MM.1S (cell line): ENCODE data around the gene LRRTM4.

Source experiments
- DNase-seq: peaks from one replicate; pipeline ENCODE4 v3.0.0-alpha.2; 2015
- H2AFZ ChIP-seq: fragments of 300-600 bp; sonication (generic); 2 replicates; pipeline ENCODE4 v1.6.0; 2016; ENCODE audit warnings: antibody characterized with exemption, low read length
- H3F3A ChIP-seq: fragments of 300-600 bp; sonication (generic); 2 replicates; pipeline ENCODE4 v1.6.1; 2016; ENCODE audit warnings: mild to moderate bottlenecking, antibody characterized with exemption, low read length, moderate library complexity, mixed read lengths; ENCODE audit not compliant: insufficient read depth
- H3K27ac ChIP-seq: fragments of 300-600 bp; sonication (generic); 2 replicates; pipeline ENCODE4 v1.5.1; 2016; ENCODE audit warnings: mild to moderate bottlenecking, low read length
- H3K27me3 ChIP-seq: fragments of 300-600 bp; sonication (generic); replicated peaks from 2 replicates; pipeline ENCODE4 v1.6.0; 2016; ENCODE audit warnings: low read length; ENCODE audit not compliant: insufficient read depth
- H3K36me3 ChIP-seq: fragments of 300-600 bp; sonication (generic); replicated peaks from 2 replicates; pipeline ENCODE4 v1.6.1; 2016; ENCODE audit warnings: mild to moderate bottlenecking, low read length, mixed read lengths; ENCODE audit not compliant: insufficient read depth
- H3K4me1 ChIP-seq: fragments of 300-600 bp; sonication (generic); 2 replicates; pipeline ENCODE4 v1.6.1; 2016; ENCODE audit warnings: low read length, mixed read lengths
- H3K4me2 ChIP-seq: fragments of 300-600 bp; sonication (generic); 2 replicates; pipeline ENCODE4 v1.6.0; 2016; ENCODE audit warnings: low read depth, low read length
- H3K4me3 ChIP-seq: fragments of 300-600 bp; sonication (generic); 2 replicates; pipeline ENCODE4 v1.5.1; 2016; ENCODE audit warnings: low read length, mixed read lengths
- H3K79me2 ChIP-seq: fragments of 300-600 bp; sonication (generic); 2 replicates; pipeline ENCODE4 v1.6.1; 2016; ENCODE audit warnings: mixed run types, low read length, mixed read lengths
- H3K9ac ChIP-seq: fragments of 300-600 bp; sonication (generic); 2 replicates; pipeline ENCODE4 v1.6.1; 2016; ENCODE audit warnings: low read length, mixed read lengths
- H3K9me2 ChIP-seq: fragments of 300-600 bp; sonication (generic); replicated peaks from 2 replicates; pipeline ENCODE4 v1.6.1; 2016; ENCODE audit warnings: mild to moderate bottlenecking, low read length, mixed read lengths; ENCODE audit not compliant: insufficient read depth
- H3K9me3 ChIP-seq: fragments of 300-600 bp; sonication (generic); replicated peaks from 2 replicates; pipeline ENCODE4 v1.6.1; 2016; ENCODE audit warnings: mild to moderate bottlenecking, low read length, mixed read lengths; ENCODE audit not compliant: insufficient read depth
- H4K20me1 ChIP-seq: fragments of 300-600 bp; sonication (generic); 2 replicates; pipeline ENCODE4 v1.6.1; 2016; ENCODE audit warnings: mild to moderate bottlenecking, low read length, moderate library complexity, mixed read lengths; ENCODE audit not compliant: insufficient read depth
- EZH2 ChIP-seq: fragments of 300-600 bp; sonication (generic); optimal IDR thresholded peaks from 2 replicates; pipeline ENCODE3; 2017; ENCODE audit warnings: low read depth, mild to moderate bottlenecking, antibody characterized with exemption, low read length, mixed read lengths
- EZH2phosphoT487 ChIP-seq: fragments of 300-600 bp; sonication (generic); IDR thresholded peaks from 2 replicates; pipeline ENCODE4 v1.6.1; 2018; ENCODE audit warnings: antibody characterized with exemption, low read length
- TF ChIP-seq, protein P1 (sequence below): fragments of 300-600 bp; sonication (generic); IDR thresholded peaks from 2 replicates; pipeline ENCODE4 v1.5.1; 2016; ENCODE audit warnings: antibody characterized with exemption, low read length, mixed read lengths

LRRTM4 gene

DNA sequence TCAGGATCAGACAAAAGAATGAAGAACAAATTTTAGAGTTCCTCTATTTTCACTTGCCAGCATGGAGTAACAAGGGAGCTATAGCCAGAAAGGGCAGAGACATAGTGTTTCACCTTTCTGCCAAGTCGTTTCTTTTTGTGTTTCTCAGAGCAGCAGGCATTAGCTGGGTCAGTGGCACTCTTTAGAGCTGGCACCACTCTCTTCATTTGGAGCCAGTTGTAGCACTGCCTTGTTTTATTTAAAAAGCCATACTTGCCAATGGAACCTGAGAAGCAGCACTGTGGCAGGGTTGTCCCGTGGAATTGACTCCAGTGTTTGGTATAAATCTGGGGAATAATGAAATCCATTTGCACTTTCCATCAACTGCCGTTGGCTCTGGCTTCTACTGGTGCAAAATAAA lies 64.0 kb downstream of the LRRTM4 start:
- no peak overlapping the region for H2AFZ ChIP-seq
- no peaks in the 10 kb centered on the region for H4K20me1 ChIP-seq
- no peak overlapping the region for H3K27ac ChIP-seq
- H3K4me3 ChIP-seq, result no peak overlapping the region
- H3K79me2 ChIP-seq, result no peaks in the 10 kb centered on the region
- no peaks in the 10 kb centered on the region for H3K27me3 ChIP-seq
- no peak for DNase-seq
- TF ChIP-seq EZH2phosphoT487, result no peak
- TF ChIP-seq, protein P1, sequence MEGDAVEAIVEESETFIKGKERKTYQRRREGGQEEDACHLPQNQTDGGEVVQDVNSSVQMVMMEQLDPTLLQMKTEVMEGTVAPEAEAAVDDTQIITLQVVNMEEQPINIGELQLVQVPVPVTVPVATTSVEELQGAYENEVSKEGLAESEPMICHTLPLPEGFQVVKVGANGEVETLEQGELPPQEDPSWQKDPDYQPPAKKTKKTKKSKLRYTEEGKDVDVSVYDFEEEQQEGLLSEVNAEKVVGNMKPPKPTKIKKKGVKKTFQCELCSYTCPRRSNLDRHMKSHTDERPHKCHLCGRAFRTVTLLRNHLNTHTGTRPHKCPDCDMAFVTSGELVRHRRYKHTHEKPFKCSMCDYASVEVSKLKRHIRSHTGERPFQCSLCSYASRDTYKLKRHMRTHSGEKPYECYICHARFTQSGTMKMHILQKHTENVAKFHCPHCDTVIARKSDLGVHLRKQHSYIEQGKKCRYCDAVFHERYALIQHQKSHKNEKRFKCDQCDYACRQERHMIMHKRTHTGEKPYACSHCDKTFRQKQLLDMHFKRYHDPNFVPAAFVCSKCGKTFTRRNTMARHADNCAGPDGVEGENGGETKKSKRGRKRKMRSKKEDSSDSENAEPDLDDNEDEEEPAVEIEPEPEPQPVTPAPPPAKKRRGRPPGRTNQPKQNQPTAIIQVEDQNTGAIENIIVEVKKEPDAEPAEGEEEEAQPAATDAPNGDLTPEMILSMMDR, result no peak
- no peak for TF ChIP-seq EZH2
- no peak overlapping the region for H3K4me2 ChIP-seq
- H3K4me1 ChIP-seq, result no peaks in the 10 kb centered on the region
- H3K9ac ChIP-seq, result no peak overlapping the region
- no peaks in the 10 kb centered on the region for H3F3A ChIP-seq
- no peaks in the 10 kb centered on the region for H3K9me3 ChIP-seq
- H3K9me2 ChIP-seq, result no peaks in the 10 kb centered on the region
- no peaks in the 10 kb centered on the region for H3K36me3 ChIP-seq

DNA sequence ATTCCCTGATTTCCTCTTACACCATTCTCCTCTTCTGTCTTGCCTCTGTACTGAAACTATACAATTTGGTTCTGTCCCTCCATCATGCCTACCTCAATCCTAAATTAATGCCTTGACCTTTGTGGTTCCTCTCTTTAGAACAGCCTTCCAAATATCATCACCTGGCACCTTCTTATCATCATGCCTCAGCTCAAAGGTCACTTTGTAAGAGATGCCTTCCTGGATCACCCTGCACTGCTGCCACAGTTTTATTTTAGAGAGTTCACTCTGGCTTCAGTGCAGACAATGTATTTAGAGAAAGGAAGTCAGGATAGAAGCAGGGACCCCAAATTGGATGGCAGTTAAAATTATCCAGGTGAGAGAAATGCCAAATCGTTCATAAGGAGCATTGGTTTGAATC lies 64.5 kb downstream of the LRRTM4 start:
- Histone ChIP-seq H3K36me3 (no peaks in the 10 kb centered on the region), H3K27me3 (no peaks in the 10 kb centered on the region), H4K20me1 (no peaks in the 10 kb centered on the region), H3K79me2 (no peaks in the 10 kb centered on the region), H3K4me1 (no peaks in the 10 kb centered on the region), H3K4me2 (no peak overlapping the region), H3K9me2 (no peaks in the 10 kb centered on the region), H3K4me3 (no peak overlapping the region), H3K9ac (no peak overlapping the region), H3K9me3 (no peaks in the 10 kb centered on the region), H3F3A (no peaks in the 10 kb centered on the region), H3K27ac (no peak overlapping the region), H2AFZ (no peak overlapping the region)
- TF ChIP-seq EZH2phosphoT487 (no peak), EZH2 (no peak)
- TF ChIP-seq, protein P1, result no peak
- no peak for DNase-seq

DNA sequence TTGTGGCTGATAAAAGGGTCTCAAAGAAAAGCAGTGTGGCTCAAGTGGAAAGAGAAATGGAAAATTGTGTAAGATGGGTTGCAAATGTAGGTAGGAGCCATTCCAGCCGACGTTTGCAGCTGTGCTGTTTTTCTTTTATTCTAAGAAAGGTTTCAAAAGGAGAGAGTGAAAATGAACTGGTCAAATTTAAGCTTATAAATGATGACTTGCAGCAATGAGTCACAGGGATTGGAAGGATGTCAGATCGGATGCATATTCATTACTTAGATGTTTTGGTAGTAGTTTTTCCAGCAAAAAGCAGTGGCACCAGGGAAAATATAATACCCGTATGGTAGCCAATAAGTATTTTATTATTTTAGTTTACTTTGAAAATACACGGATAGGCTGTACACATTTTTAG lies 79.1 kb downstream of the LRRTM4 start:
- Histone ChIP-seq H3K4me1 (no peaks in the 10 kb centered on the region), H3K4me2 (no peak overlapping the region), H3K27me3 (no peaks in the 10 kb centered on the region), H3F3A (no peaks in the 10 kb centered on the region), H3K36me3 (no peaks in the 10 kb centered on the region), H3K27ac (no peak overlapping the region), H3K9ac (no peak overlapping the region), H4K20me1 (no peaks in the 10 kb centered on the region), H2AFZ (no peak overlapping the region), H3K79me2 (no peaks in the 10 kb centered on the region), H3K4me3 (no peak overlapping the region), H3K9me3 (no peaks in the 10 kb centered on the region), H3K9me2 (no peaks in the 10 kb centered on the region)
- TF ChIP-seq EZH2 (no peak), EZH2phosphoT487 (no peak)
- TF ChIP-seq, protein P1, result no peak
- no peak for DNase-seq
